Mucosa of rectum (tissue), 2 donors: ENCODE data around the gene RNF166.

ENCODE experiments used
- H3K27ac ChIP-seq, 2 donors: one replicate each; pipeline ENCODE4 v1.7.0; 2013; ENCODE audit warnings: inconsistent platforms in 2 of 2, low read depth in 2 of 2, low read length in 2 of 2
- H3K27me3 ChIP-seq, 2 donors: one replicate each; pipeline ENCODE4 v1.7.0; 2013; ENCODE audit warnings: low read length in 2 of 2; ENCODE audit not compliant: control insufficient read depth in 2 of 2, insufficient read depth in 2 of 2
- H3K36me3 ChIP-seq, 2 donors: one replicate each; pipeline ENCODE4 v1.7.0; 2013; ENCODE audit warnings: low read length in 2 of 2; ENCODE audit not compliant: control insufficient read depth in 2 of 2, insufficient read depth in 2 of 2
- H3K4me1 ChIP-seq, 2 donors: one replicate each; pipeline ENCODE4 v1.7.0; 2013; ENCODE audit warnings: low read length in 2 of 2, mild to moderate bottlenecking in 1 of 2; ENCODE audit not compliant: control insufficient read depth in 2 of 2, insufficient read depth in 2 of 2
- H3K4me3 ChIP-seq, 2 donors: one replicate each; pipeline ENCODE4 v1.7.0; 2013; ENCODE audit warnings: low read length in 2 of 2
- H3K9ac ChIP-seq, 2 donors: one replicate each; pipeline ENCODE4 v1.7.0; 2013; ENCODE audit warnings: low read length in 2 of 2, low read depth in 1 of 2, mild to moderate bottlenecking in 1 of 2
- H3K9me3 ChIP-seq, 2 donors: one replicate each; pipeline ENCODE4 v1.7.0; 2013; ENCODE audit warnings: low read length in 2 of 2; ENCODE audit not compliant: control insufficient read depth in 2 of 2
- donor health status: healthy.
- donor health status: Normal muscosa, but diverticular disease.

RNF166 gene

DNA sequence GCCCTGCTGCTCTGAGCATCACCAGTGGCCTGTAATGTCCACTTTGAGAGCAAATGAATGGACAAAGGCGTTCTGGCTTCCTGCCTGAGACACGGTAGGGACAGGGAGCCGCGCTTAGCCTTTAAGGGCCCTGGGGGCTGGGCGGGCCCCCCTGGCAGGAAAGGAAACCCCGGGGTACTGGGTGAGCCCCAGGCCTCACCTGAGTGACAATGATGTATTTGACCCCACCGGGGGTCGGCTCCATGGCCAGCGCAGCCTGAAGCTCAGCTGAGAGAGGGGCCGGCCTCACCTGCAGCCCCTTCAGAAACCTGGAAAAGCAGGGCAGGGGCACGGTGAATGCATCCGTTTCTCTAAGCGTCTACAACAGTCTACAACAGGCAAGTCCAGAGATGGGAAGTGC, 53.1 kb downstream of the RNF166 start:
- peaks cover 12 to 19% of the 10 kb centered on the region in 2 donors for H3K4me1 ChIP-seq
- H3K4me3 ChIP-seq = no peak overlapping the region
- peaks cover 14 to 18% of the 10 kb centered on the region in 2 donors for H3K36me3 ChIP-seq
- no peaks in the 10 kb centered on the region for H3K27me3 ChIP-seq
- H3K9ac ChIP-seq = no peak overlapping the region
- H3K9me3 ChIP-seq = no peaks in the 10 kb centered on the region
- H3K27ac ChIP-seq = no peak overlapping the region

DNA sequence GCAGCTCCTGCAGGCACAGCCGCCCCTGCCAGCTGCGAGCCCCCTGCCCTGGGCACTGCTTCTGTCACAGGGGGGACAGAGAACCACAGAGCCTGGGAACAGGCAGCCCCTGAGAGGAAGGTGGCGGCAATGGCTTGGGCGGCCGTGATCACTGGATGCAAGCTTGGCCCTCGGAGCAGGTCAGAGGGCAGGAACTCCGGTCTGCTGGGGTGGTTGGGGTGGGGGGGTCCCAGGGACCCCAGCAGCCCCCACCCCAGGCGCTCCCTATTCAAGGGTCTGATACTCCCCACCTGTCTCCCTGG, 53.5 kb downstream of the RNF166 start:
- no peak overlapping the region for H3K27ac ChIP-seq
- peaks cover 11 to 18% of the 10 kb centered on the region in 2 donors for H3K36me3 ChIP-seq
- no peaks in the 10 kb centered on the region for H3K27me3 ChIP-seq
- H3K9ac ChIP-seq = no peak overlapping the region
- no peaks in the 10 kb centered on the region for H3K9me3 ChIP-seq
- peaks cover 12 to 19% of the 10 kb centered on the region in 2 donors for H3K4me1 ChIP-seq
- H3K4me3 ChIP-seq = no peak overlapping the region

- H3K36me3 ChIP-seq = peaks cover 9 to 18% of the 10 kb centered on the region in 2 donors
- peaks cover 12 to 19% of the 10 kb centered on the region in 2 donors for H3K4me1 ChIP-seq
- peak overlapping the region in 1 of 2 donors; percentile 72 for H3K9ac ChIP-seq
- H3K27me3 ChIP-seq = no peaks in the 10 kb centered on the region
- peak overlapping the region; percentile 63 to 83 for H3K27ac ChIP-seq
- H3K4me3 ChIP-seq = no peak overlapping the region
- H3K9me3 ChIP-seq = no peaks in the 10 kb centered on the region
Observed at GRCh38 chr16:88651989-88652761, 54.0 kb downstream of the RNF166 start.

DNA sequence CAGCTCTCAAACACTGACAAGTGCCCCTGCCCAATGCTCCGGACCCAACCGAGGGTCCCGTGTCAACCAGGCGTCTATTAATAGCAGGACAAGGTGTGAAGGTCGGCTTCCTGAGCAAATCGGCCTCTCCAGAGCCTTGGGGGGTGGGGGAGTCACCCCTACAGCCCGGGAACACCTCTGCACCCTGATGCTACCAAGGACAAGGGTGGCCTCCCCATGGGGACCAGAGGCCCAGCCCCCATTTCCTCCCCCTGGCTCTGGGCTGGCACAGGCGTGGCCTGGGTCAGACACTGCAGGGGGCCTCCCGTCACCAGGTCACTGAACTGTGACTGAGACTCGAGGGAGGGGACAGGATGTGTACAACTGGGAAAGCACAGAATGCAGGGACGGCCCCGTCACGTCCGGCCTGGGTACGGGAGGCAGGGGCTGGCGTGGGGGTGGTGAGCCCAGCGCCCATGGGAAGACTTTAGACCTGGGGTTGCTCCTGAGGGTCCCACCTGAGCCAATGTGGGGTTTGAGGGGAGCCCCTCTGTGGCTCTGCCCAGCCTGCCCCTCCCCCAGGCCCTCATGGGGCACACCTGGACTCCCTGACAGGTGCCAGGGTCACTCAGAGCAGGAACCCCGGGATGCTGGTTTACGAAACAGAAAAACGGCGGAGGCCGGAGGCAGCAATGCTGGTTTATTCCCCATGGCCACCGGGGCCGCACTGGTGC, 54.8 kb downstream of the RNF166 start:
- Histone ChIP-seq H3K9ac (peak overlapping the region; percentile 65 to 72), H3K27ac (peak overlapping the region; percentile 74 to 83), H3K36me3 (peaks cover 7 to 18% of the 10 kb centered on the region in 2 donors), H3K9me3 (no peaks in the 10 kb centered on the region), H3K4me1 (peaks cover 12 to 19% of the 10 kb centered on the region in 2 donors), H3K27me3 (no peaks in the 10 kb centered on the region), H3K4me3 (peak overlapping the region; percentile 67 to 78)

DNA sequence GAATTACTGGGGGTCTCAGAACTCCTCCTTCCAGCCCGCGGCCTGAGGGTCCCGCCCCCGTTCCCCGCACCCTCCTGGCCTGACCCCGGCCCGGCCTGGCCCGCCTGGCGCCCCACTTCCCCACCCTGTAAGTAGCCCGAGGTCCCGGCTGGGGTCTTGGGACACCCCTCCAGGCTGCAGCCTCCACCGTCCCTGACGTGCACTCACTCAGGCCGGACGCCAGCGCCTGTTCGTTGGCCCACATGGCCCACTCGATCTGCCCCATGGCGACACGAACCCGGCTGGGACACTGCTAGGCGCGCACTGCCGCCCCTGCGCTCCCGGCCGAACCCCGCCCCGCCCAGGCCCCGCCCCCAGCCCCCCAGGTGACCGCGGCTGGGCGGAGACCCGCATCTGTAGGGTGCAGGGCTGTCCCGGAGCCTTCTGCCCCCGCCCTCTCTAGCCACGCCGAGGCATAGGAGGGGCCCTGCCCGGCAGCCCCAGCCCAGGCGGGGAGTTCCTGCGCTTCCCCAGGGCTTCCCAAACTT, 55.4 kb downstream of the RNF166 start, which contains the start of gene CYBA:
Gene CYBA, minus strand, starts transcription at position 305 of the 527 bp plus-strand sequence. Its CDS starts 40 bp downstream, at position 265.
- peaks cover 12 to 19% of the 10 kb centered on the region in 2 donors for H3K4me1 ChIP-seq
- no peaks in the 10 kb centered on the region for H3K27me3 ChIP-seq
- H3K9ac ChIP-seq = peak within 1 kb of the TSS; percentile 65 to 72
- H3K4me3 ChIP-seq = peak within 1 kb of the TSS; percentile 78 to 81
- H3K36me3 ChIP-seq = peaks cover 7 to 14% of the 10 kb centered on the region in 2 donors
- H3K27ac ChIP-seq = peak within 1 kb of the TSS; percentile 74 to 88
- no peaks in the 10 kb centered on the region for H3K9me3 ChIP-seq

GRCh38 chr16:88649924-88650748, 56.1 kb downstream of the RNF166 start:
- Histone ChIP-seq H3K27ac (peak overlapping the region; percentile 74 to 88), H3K27me3 (no peaks in the 10 kb centered on the region), H3K9me3 (no peaks in the 10 kb centered on the region), H3K36me3 (peaks cover 7 to 10% of the 10 kb centered on the region in 2 donors), H3K9ac (peak overlapping the region; percentile 60 to 72), H3K4me3 (peak overlapping the region; percentile 78 to 81), H3K4me1 (peaks cover 12 to 24% of the 10 kb centered on the region in 2 donors)

- peak overlapping the region; percentile 78 to 81 for H3K4me3 ChIP-seq
- H3K36me3 ChIP-seq = peaks cover 2 to 3% of the 10 kb centered on the region in 2 donors
- H3K9ac ChIP-seq = peak overlapping the region in 1 of 2 donors; percentile 72
- no peaks in the 10 kb centered on the region for H3K9me3 ChIP-seq
- no peaks in the 10 kb centered on the region for H3K27me3 ChIP-seq
- peak overlapping the region; percentile 74 to 88 for H3K27ac ChIP-seq
- H3K4me1 ChIP-seq = peaks cover 15 to 26% of the 10 kb centered on the region in 2 donors
Observed at GRCh38 chr16:88649195-88649923, 56.8 kb downstream of the RNF166 start.

- no peak overlapping the region for H3K9ac ChIP-seq
Observed at GRCh38 chr16:88647178-88648070, 58.8 kb downstream of the RNF166 start.

More at GRCh38 chr16:88647178-88648070, 58.8 kb downstream of the RNF166 start:
- H3K9me3 ChIP-seq = no peaks in the 10 kb centered on the region
- H3K27ac ChIP-seq = no peak overlapping the region
- peaks cover 15 to 26% of the 10 kb centered on the region in 2 donors for H3K4me1 ChIP-seq
- H3K27me3 ChIP-seq = no peaks in the 10 kb centered on the region
- no peaks in the 10 kb centered on the region for H3K36me3 ChIP-seq
- no peak overlapping the region for H3K4me3 ChIP-seq
